Astrocyte of the hippocampus (primary cell): ENCODE measurements around the gene SMC1B.
"Not testable (repeated sequence)": the region's sequence is repeated elsewhere in the genome, so short reads cannot be mapped to it uniquely, and the experiment has no call there.

Source experiments
- DNase-seq: peaks from one replicate; pipeline ENCODE4 v3.0.0; 2011; ENCODE audit warnings: low read depth, low spot score

Gene SMC1B

GRCh38 chr22:45444168-45444567 is 30.8 kb upstream of the SMC1B start:
- no peak for DNase-seq

- peak; percentile 59 for DNase-seq
These were observed 28.7 kb upstream of the SMC1B start for GRCh38 chr22:45442116-45442515.

GRCh38 chr22:45441138-45441537 is 27.7 kb upstream of the SMC1B start:
- DNase-seq = peak; percentile 81

GRCh38 chr22:45440688-45441087 is 27.3 kb upstream of the SMC1B start:
- DNase-seq = not testable (repeated sequence)

GRCh38 chr22:45438336-45438735 is 24.9 kb upstream of the SMC1B start:
- no peak for DNase-seq

- not testable (repeated sequence) for DNase-seq
These were observed 23.6 kb upstream of the SMC1B start for GRCh38 chr22:45436871-45437517.

- DNase-seq = peak; percentile 95
These were observed 22.2 kb upstream of the SMC1B start for GRCh38 chr22:45435544-45436139.

- no peak for DNase-seq
These were observed 21.6 kb upstream of the SMC1B start for GRCh38 chr22:45434981-45435380.

GRCh38 chr22:45430871-45431270 is 17.5 kb upstream of the SMC1B start:
- DNase-seq = no peak

GRCh38 chr22:45429981-45430775 is 16.8 kb upstream of the SMC1B start:
- DNase-seq = no peak

GRCh38 chr22:45429424-45429823 is 16.0 kb upstream of the SMC1B start:
- DNase-seq = no peak

GRCh38 chr22:45428391-45429385 is 15.3 kb upstream of the SMC1B start:
- DNase-seq = no peak

- DNase-seq = no peak
These were observed 13.7 kb upstream of the SMC1B start for GRCh38 chr22:45427114-45427513.

- no peak for DNase-seq
These were observed 13.0 kb upstream of the SMC1B start for GRCh38 chr22:45426387-45426786.

GRCh38 chr22:45425531-45426265 is 12.3 kb upstream of the SMC1B start:
- no peak for DNase-seq

GRCh38 chr22:45425101-45425500 is 11.7 kb upstream of the SMC1B start:
- no peak for DNase-seq

- no peak for DNase-seq
These were observed 10.9 kb upstream of the SMC1B start for GRCh38 chr22:45424241-45424731.

GRCh38 chr22:45423524-45423923 is 10.1 kb upstream of the SMC1B start:
- DNase-seq = no peak

- no peak for DNase-seq
These were observed 9.0 kb upstream of the SMC1B start for GRCh38 chr22:45422237-45422983.
